Adrenal gland (tissue), 5 donors: ENCODE data around the gene REPS2.

ENCODE experiments used
- POLR2A ChIP-seq, 2 donors: fragments of 450-650 bp; IDR thresholded peaks; one replicate each; pipeline ENCODE4 v1.6.1; 2017; ENCODE audit warnings: antibody characterized with exemption in 2 of 2, mild to moderate bottlenecking in 2 of 2, moderate library complexity in 1 of 2
- TF ChIP-seq, protein P1 (sequence below), 6 experiments: fragments of 450-650 bp in 4 of 6; fragments of 200-600 bp in 2 of 6; sonication (generic) in 1 of 6; IDR thresholded peaks; 1 replicate in 5 of 6; 2 replicates in 1 of 6; pipeline versions ENCODE4 v1.5.1 to v1.8.0; 2016 to 2021; ENCODE audit warnings: antibody characterized with exemption in 6 of 6, mild to moderate bottlenecking in 2 of 6, moderate library complexity in 1 of 6
- donor health status: DM: no; HTN: no; CAD: no.

- TF ChIP-seq, protein P1, sequence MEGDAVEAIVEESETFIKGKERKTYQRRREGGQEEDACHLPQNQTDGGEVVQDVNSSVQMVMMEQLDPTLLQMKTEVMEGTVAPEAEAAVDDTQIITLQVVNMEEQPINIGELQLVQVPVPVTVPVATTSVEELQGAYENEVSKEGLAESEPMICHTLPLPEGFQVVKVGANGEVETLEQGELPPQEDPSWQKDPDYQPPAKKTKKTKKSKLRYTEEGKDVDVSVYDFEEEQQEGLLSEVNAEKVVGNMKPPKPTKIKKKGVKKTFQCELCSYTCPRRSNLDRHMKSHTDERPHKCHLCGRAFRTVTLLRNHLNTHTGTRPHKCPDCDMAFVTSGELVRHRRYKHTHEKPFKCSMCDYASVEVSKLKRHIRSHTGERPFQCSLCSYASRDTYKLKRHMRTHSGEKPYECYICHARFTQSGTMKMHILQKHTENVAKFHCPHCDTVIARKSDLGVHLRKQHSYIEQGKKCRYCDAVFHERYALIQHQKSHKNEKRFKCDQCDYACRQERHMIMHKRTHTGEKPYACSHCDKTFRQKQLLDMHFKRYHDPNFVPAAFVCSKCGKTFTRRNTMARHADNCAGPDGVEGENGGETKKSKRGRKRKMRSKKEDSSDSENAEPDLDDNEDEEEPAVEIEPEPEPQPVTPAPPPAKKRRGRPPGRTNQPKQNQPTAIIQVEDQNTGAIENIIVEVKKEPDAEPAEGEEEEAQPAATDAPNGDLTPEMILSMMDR (IDR thresholded peaks at IDR 0.05), result no peak
- no peak for TF ChIP-seq POLR2A (IDR thresholded peaks at IDR 0.05)
Measured at GRCh38 chrX:16975233-16975632, 28.8 kb downstream of the REPS2 start.
